HEK293 (cell line): ENCODE measurements around the gene CRBN.

ENCODE experiments used
- CTCF ChIA-PET: fragments of 350-600 bp; formaldehyde crosslinking; extraction: SDS; loops from one replicate; lab custom pipeline; 2021; ENCODE audit warnings: antibody characterized with exemption; lab: Yijun Ruan, JAX
- POLR2A ChIA-PET: fragments of 300-600 bp; formaldehyde crosslinking; extraction: SDS; loops from one replicate; lab custom pipeline; 2020; ENCODE audit warnings: antibody characterized with exemption, inconsistent platforms; lab: Yijun Ruan, JAX
- H3K27ac ChIP-seq: fragments of 200-500 bp; sonication (Bioruptor generic); 2 replicates; pipeline ENCODE4 v1.5.1; 2014; ENCODE audit warnings: low read depth, low read length, control low read depth, inconsistent platforms; ENCODE audit errors: extremely low read depth
- H3K36me3 ChIP-seq, 2 experiments: fragments of 200-500 bp in 1 of 2; sonication (Bioruptor generic) in 1 of 2; 1 replicate in 1 of 2; 2 replicates in 1 of 2; pipeline ENCODE4 v1.5.1; 2014 to 2017; ENCODE audit warnings: inconsistent platforms in 2 of 2, low read length in 2 of 2; ENCODE audit not compliant: control insufficient read depth in 2 of 2, insufficient read depth in 1 of 2
- H3K4me1 ChIP-seq: fragments of 200-500 bp; sonication (Bioruptor generic); 2 replicates; pipeline ENCODE4 v1.5.1; 2014; ENCODE audit warnings: mild to moderate bottlenecking, low read length, inconsistent platforms; ENCODE audit not compliant: control insufficient read depth, insufficient read depth
- H3K4me3 ChIP-seq: 2 replicates; pipeline ENCODE4 v1.5.1; 2011; ENCODE audit warnings: low read depth, mild to moderate bottlenecking, control low read depth, low read length, moderate library complexity
- H3K9me3 ChIP-seq: fragments of 200-500 bp; sonication (Bioruptor generic); 2 replicates; pipeline ENCODE4 v1.5.1; 2014; ENCODE audit warnings: low read depth, low read length, inconsistent platforms; ENCODE audit not compliant: control insufficient read depth, insufficient read depth
- ZBTB20 ChIP-seq: fragments of 450-650 bp; formaldehyde crosslinking; IDR thresholded peaks from 2 replicates; pipeline ENCODE4 v1.5.1; 2016; ENCODE audit warnings: missing biosample characterization, missing genetic modification characterization
- ZIC2 ChIP-seq: fragments of 450-650 bp; formaldehyde crosslinking; IDR thresholded peaks from 2 replicates; pipeline ENCODE4 v1.5.1; 2016; ENCODE audit warnings: missing biosample characterization, missing genetic modification characterization
- ZNF112 ChIP-seq: fragments of 450-650 bp; formaldehyde crosslinking; IDR thresholded peaks from 2 replicates; pipeline ENCODE4 v1.5.0; 2017; ENCODE audit warnings: missing biosample characterization, missing genetic modification characterization
- ZNF132 ChIP-seq: fragments of 450-650 bp; formaldehyde crosslinking; IDR thresholded peaks from 2 replicates; pipeline ENCODE4 v1.5.1; 2017; ENCODE audit warnings: missing biosample characterization, missing genetic modification characterization, borderline replicate concordance
- ZNF140 ChIP-seq: fragments of 450-650 bp; formaldehyde crosslinking; IDR thresholded peaks from 2 replicates; pipeline ENCODE4 v1.5.1; 2016; ENCODE audit warnings: missing biosample characterization, missing genetic modification characterization
- ZNF174 ChIP-seq: fragments of 450-650 bp; formaldehyde crosslinking; IDR thresholded peaks from 2 replicates; pipeline ENCODE4 v1.5.0; 2017; ENCODE audit warnings: missing biosample characterization, mild to moderate bottlenecking, missing genetic modification characterization
- ZNF221 ChIP-seq: fragments of 450-650 bp; formaldehyde crosslinking; IDR thresholded peaks from 2 replicates; pipeline ENCODE4 v1.5.1; 2017; ENCODE audit warnings: missing biosample characterization, missing genetic modification characterization, borderline replicate concordance
- ZNF274 ChIP-seq, 2 experiments: fragments of 200-500 bp in 1 of 2; fragments of 450-650 bp in 1 of 2; sonication (Bioruptor generic) in 1 of 2; formaldehyde crosslinking in 1 of 2; IDR thresholded peaks; 2 replicates each; pipeline versions ENCODE4 v1.5.1 to v1.6.1; 2014 to 2016; ENCODE audit warnings: borderline replicate concordance in 1 of 2, inconsistent platforms in 1 of 2, low read length in 1 of 2, missing biosample characterization in 1 of 2, missing genetic modification characterization in 1 of 2
- ZNF391 ChIP-seq: fragments of 450-650 bp; formaldehyde crosslinking; IDR thresholded peaks from 2 replicates; pipeline ENCODE4 v1.5.1; 2016; ENCODE audit warnings: low read depth, missing biosample characterization, missing genetic modification characterization, borderline replicate concordance
- ZNF416 ChIP-seq: fragments of 450-650 bp; formaldehyde crosslinking; IDR thresholded peaks from 2 replicates; pipeline ENCODE4 v1.5.1; 2016; ENCODE audit warnings: missing biosample characterization, missing genetic modification characterization
- ZNF426 ChIP-seq: fragments of 450-650 bp; formaldehyde crosslinking; IDR thresholded peaks from 2 replicates; pipeline ENCODE4 v1.5.1; 2017; ENCODE audit warnings: missing biosample characterization, missing genetic modification characterization, mild to moderate bottlenecking, inconsistent platforms, moderate library complexity
- ZNF571 ChIP-seq: fragments of 450-650 bp; formaldehyde crosslinking; IDR thresholded peaks from 2 replicates; pipeline ENCODE4 v1.5.0; 2017; ENCODE audit warnings: missing biosample characterization, missing genetic modification characterization
- ZNF621 ChIP-seq: fragments of 450-650 bp; formaldehyde crosslinking; IDR thresholded peaks from 2 replicates; pipeline ENCODE4 v1.5.1; 2017; ENCODE audit warnings: missing biosample characterization, missing genetic modification characterization
- ZNF624 ChIP-seq: fragments of 450-650 bp; formaldehyde crosslinking; IDR thresholded peaks from 2 replicates; pipeline ENCODE4 v1.5.1; 2017; ENCODE audit warnings: missing biosample characterization, missing genetic modification characterization
- ZNF626 ChIP-seq: fragments of 450-650 bp; sonication (Bioruptor Pico); formaldehyde crosslinking; IDR thresholded peaks from 2 replicates; pipeline ENCODE4 v1.5.1; 2018; ENCODE audit warnings: missing biosample characterization, missing genetic modification characterization, inconsistent platforms
- ZNF704 ChIP-seq: fragments of 450-650 bp; formaldehyde crosslinking; IDR thresholded peaks from 2 replicates; pipeline ENCODE4 v1.5.1; 2016; ENCODE audit warnings: missing biosample characterization, missing genetic modification characterization
- TF ChIP-seq, protein P1 (sequence below): fragments of 450-650 bp; formaldehyde crosslinking; IDR thresholded peaks from 2 replicates; pipeline ENCODE4 v1.5.0; 2017; ENCODE audit warnings: missing biosample characterization, missing genetic modification characterization, borderline replicate concordance
- TF ChIP-seq, protein P2 (sequence below): fragments of 450-650 bp; formaldehyde crosslinking; IDR thresholded peaks from 2 replicates; pipeline ENCODE4 v1.5.1; 2016; ENCODE audit warnings: missing biosample characterization, missing genetic modification characterization
- TF ChIP-seq, protein P3 (sequence below): fragments of 450-650 bp; formaldehyde crosslinking; IDR thresholded peaks from 2 replicates; pipeline ENCODE4 v1.5.1; 2016; ENCODE audit warnings: missing biosample characterization, missing genetic modification characterization, borderline replicate concordance

The CRBN gene

DNA sequence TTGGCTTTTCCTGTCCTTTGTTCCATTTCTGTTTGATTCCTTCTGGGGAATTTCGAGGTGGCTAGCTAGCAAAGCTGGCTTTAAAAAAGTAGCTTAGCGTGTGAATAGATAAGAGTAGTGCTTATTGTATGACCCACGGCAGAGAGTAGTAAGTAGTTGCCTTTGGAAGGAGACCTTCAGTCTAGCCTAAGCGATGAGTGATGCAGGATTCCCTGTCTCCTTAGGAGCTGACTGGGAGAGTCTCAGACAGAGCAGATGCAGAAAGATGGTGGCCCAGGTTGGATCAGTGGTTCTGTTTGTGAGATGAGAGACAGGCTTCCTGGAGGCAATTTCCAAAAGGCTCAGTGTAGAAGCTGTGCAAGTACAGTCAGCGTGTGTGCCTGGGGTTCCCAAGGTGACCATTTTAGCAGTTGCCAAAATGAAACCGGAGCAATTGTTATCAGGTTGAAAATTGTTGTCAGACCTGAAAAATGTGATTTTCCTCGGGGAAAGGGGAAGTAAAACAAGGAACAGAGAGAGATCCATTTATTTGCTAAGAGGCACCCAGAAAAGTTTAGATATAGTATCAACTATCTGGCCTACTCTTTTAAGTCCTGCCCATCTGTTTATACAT, 68.6 kb downstream of the CRBN start:
- Histone ChIP-seq H3K27ac (no peak overlapping the region), H3K4me1 (peaks cover 9% of the 10 kb centered on the region; the same call in 1 of the 2 replicates), H3K9me3 (no peaks in the 10 kb centered on the region), H3K36me3 (no peaks in the 10 kb centered on the region), H3K4me3 (no peak overlapping the region)
- POLR2A ChIA-PET: no interaction called here
- CTCF ChIA-PET: no interaction called here
- no peak for TF ChIP-seq ZNF132
- TF ChIP-seq ZNF112 (tag by site-specific recombination): no peak
- TF ChIP-seq ZNF704 (tag by site-specific recombination): no peak
- TF ChIP-seq, protein P1, sequence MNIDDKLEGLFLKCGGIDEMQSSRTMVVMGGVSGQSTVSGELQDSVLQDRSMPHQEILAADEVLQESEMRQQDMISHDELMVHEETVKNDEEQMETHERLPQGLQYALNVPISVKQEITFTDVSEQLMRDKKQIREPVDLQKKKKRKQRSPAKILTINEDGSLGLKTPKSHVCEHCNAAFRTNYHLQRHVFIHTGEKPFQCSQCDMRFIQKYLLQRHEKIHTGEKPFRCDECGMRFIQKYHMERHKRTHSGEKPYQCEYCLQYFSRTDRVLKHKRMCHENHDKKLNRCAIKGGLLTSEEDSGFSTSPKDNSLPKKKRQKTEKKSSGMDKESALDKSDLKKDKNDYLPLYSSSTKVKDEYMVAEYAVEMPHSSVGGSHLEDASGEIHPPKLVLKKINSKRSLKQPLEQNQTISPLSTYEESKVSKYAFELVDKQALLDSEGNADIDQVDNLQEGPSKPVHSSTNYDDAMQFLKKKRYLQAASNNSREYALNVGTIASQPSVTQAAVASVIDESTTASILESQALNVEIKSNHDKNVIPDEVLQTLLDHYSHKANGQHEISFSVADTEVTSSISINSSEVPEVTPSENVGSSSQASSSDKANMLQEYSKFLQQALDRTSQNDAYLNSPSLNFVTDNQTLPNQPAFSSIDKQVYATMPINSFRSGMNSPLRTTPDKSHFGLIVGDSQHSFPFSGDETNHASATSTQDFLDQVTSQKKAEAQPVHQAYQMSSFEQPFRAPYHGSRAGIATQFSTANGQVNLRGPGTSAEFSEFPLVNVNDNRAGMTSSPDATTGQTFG (tag by site-specific recombination): no peak
- no peak for TF ChIP-seq ZNF391 (tag by site-specific recombination)
- TF ChIP-seq ZNF426 (tag by site-specific recombination): no peak
- TF ChIP-seq ZNF624: no peak
- no peak for TF ChIP-seq ZNF626 (tag by site-specific recombination)
- TF ChIP-seq ZNF571 (tag by site-specific recombination): no peak
- no peak for TF ChIP-seq ZBTB20 (tag by site-specific recombination)
- TF ChIP-seq ZNF621 (tag by site-specific recombination): no peak
- TF ChIP-seq ZNF174 (tag by site-specific recombination): no peak
- no peak for TF ChIP-seq ZNF274 (IDR thresholded peaks at IDR 0.05; ENCODE audit: low read length)
- no peak for TF ChIP-seq ZNF274 (tag by site-specific recombination; IDR thresholded peaks at IDR 0.05; ENCODE audit: borderline replicate concordance)
- TF ChIP-seq ZIC2 (tag by site-specific recombination): no peak
- no peak for TF ChIP-seq ZNF416 (tag by site-specific recombination)
- TF ChIP-seq ZNF221 (tag by site-specific recombination): no peak
- TF ChIP-seq ZNF140 (tag by site-specific recombination): no peak
- TF ChIP-seq, protein P2, sequence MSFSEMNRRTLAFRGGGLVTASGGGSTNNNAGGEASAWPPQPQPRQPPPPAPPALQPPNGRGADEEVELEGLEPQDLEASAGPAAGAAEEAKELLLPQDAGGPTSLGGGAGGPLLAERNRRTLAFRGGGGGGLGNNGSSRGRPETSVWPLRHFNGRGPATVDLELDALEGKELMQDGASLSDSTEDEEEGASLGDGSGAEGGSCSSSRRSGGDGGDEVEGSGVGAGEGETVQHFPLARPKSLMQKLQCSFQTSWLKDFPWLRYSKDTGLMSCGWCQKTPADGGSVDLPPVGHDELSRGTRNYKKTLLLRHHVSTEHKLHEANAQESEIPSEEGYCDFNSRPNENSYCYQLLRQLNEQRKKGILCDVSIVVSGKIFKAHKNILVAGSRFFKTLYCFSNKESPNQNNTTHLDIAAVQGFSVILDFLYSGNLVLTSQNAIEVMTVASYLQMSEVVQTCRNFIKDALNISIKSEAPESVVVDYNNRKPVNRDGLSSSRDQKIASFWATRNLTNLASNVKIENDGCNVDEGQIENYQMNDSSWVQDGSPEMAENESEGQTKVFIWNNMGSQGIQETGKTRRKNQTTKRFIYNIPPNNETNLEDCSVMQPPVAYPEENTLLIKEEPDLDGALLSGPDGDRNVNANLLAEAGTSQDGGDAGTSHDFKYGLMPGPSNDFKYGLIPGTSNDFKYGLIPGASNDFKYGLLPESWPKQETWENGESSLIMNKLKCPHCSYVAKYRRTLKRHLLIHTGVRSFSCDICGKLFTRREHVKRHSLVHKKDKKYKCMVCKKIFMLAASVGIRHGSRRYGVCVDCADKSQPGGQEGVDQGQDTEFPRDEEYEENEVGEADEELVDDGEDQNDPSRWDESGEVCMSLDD: no peak
- TF ChIP-seq, protein P3, sequence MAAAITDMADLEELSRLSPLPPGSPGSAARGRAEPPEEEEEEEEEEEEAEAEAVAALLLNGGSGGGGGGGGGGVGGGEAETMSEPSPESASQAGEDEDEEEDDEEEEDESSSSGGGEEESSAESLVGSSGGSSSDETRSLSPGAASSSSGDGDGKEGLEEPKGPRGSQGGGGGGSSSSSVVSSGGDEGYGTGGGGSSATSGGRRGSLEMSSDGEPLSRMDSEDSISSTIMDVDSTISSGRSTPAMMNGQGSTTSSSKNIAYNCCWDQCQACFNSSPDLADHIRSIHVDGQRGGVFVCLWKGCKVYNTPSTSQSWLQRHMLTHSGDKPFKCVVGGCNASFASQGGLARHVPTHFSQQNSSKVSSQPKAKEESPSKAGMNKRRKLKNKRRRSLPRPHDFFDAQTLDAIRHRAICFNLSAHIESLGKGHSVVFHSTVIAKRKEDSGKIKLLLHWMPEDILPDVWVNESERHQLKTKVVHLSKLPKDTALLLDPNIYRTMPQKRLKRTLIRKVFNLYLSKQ (tag by site-specific recombination): no peak
